RCC 7860 (cell line): ENCODE results near the gene MME.

ENCODE experiments used
- DNase-seq: peaks from one replicate; pipeline ENCODE4 v3.0.0-alpha.2; 2015; ENCODE audit warnings: low spot score
- FAIRE-seq: peaks from 2 replicates; lab custom pipeline; 2012; peaks lifted over from hg19 to GRCh38; lab: Jason Lieb, UNC

The MME gene

DNA sequence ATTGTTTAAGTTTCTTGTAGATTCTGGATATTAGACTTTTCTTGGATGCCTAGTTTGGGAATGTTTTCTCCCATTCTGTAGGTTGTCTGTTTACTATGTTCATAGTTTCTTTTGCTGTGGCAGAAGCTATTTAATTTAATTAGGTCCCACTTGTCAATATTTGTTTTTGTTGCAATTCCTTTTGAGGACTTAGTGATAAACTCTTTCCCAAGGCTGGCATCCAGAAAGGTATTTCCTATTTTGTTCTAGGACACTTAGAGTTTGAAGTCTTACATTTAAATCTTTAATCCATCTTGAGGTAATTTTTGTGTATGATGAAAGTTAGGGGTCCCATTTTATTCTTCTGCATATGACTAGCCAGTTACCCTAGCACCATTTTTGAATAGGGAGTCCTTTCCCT is 54.9 kb downstream of the MME start:
- DNase-seq = no peak
- FAIRE-seq = no peak

DNA sequence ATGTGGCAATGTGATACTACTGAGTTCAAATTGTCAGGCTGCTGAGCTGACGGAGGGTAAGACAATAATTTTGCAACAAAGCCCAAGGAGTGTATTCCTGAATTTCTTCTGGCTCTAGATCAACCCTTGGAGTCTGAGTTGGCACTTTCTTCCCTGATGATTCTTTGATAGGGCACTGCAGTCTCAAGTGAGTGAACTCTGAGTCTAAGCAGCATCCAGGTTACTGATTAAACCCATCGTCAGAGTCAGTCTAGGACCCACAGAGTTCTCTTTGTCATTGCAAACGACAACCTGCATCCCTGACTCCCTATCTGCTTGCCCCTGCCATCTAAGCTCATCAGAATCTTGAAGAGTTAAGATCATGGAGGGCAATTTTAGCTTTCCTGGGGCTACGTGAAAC is 58.6 kb downstream of the MME start:
- DNase-seq (peak; percentile 51), FAIRE-seq (peak; percentile 75)

DNA sequence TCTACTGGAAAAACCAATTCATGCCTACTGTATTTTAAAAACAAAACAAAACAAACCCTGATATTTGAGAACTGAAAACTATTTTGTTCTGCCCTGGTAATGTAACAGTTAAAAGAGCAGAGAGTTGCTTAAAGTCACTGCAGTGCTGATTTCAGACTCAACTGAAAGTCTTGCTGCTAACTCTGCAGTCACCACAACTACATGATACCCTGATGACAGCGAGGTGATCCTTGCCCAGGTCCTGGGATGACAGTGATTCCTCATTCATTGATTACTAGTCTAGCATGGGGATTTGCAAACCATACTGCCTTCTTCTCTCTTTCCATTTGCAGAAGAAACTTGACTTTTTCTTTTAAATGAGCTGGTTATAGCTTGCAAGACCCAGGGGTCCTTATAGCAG is 67.5 kb downstream of the MME start:
- no peak for FAIRE-seq

DNA sequence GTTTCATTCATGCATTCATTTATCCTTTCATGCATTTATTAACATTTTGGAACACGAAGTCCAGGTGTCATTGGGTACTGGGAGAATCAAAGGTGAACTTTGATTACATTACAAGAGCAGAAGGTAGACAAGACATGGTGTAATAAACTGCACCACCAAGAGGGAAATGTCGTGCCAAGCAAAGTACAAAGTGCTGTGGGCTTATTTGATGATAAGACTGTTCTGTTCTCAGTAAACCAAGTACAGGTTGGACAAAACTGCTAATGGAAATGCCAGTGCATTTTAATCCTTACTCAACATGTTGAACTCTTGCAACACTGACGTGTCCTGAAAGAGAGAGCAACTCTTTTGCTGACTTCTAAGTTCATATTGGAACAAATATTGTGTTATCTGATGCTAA is 69.4 kb downstream of the MME start:
- FAIRE-seq (no peak), DNase-seq (no peak)

More for the DNA sequence above, 67.5 kb downstream of the MME start:
- DNase-seq = no peak

DNA sequence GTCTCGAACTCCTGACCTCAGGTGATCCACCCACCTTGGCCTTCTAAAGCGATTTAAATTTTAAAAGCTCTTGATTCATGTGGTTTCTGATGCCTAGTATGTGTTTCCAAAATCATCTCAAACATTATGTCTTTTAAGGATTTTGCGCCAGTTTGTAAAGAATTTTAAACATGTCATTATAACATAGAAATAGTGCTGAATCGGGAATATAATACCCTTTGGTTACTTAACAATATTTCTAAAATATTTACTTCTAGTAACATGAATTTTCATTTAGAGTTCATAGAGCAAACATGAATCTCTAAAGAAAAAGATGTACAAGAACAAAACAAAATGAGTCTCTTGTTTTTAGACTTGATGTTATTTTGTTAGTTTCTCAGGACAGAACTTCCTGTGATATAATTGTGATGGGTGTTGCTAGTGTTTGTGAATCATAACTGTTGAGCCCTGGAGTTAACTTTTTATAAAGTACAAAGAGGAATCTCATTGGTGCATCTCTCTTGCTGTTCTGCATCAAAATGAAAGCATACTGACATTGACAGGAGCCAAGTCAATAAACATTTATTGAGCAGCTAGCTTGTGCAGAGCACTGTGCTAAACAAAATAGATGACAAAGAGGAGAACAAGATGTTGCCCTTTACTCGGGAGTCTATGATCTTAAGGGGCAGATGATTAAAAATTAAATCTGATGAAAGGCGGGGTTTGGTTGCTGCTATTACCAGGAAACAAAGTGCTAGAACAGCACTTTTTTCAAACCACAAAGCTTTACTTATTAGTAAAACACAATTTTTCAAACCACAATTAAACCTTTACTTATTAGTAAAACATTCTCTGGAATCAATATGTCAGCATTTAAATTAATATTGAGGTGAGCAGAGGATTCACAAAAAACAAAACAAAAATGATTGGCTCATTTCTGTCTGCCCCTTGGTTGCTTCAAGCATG is 73.4 kb downstream of the MME start:
- no peak for DNase-seq
- FAIRE-seq = no peak

DNA sequence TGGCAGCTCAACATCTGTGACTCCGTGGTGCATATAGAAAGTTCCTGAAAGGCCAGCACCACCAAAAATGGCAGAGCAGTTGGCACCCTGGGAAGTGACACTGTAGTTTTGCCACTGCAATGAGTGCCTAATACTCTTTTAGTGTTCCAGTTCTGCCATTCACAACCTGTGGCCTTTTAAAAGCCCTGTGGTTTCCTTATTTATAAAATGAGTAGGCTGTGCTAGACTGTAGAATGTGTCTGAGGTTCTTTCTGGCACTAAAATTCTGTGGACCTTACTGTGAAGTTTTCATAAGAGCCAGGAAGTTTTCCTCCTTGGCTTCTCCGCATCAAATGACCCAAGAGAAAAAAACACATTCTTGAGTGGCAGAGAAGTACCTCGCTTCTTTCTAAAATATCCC is 74.1 kb downstream of the MME start:
- FAIRE-seq = no peak
- no peak for DNase-seq

DNA sequence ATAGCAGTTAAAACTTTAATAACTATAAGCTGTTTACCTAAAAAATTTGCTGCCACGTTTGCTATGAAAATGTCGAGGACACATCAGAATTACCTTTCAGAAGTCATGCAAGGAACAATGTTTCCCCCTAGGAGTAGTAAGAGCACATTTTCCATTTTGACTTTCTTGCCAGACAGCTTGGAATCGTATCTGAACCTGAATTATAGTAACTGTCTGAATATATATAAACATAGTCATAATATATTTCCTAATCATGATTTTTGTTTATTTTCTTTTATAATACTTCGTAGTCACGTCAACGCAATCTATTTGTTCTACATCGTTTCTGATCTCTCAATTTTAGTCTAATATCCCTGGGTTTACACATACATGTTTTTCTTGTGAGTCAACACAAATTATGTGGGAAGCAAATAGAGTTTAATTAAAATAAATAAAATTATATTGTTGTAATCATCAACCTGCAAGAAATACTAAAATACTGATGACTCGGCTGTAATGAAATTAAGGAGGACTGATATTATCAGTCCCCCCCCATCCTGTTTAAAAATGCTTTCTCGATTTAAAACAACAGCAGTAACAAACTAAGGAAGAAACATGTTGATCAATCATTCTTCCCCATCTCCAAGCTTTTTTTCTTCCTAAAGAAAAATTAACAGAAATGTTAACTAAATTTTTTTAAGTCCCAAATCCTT is 78.4 kb downstream of the MME start:
- no peak for DNase-seq
- FAIRE-seq = no peak

DNA sequence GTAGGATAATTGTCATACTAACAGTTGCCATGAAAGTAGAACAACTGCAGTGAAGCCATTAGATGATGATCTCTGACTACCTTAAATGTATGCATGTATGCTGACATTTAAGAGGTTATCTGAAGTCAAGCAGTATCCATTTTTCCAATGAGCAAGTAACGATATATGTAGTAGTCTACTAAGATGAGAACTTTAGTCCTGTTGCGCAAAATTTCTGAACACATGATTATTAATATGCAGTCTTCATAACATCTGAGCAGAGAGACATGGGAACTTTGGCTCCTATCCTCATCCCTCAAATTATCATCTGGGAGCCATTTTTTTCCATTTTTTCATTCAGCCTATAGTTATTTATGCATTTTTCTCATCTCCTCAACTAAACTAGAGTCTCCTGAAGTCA is 79.2 kb downstream of the MME start:
- FAIRE-seq (no peak), DNase-seq (no peak)

DNA sequence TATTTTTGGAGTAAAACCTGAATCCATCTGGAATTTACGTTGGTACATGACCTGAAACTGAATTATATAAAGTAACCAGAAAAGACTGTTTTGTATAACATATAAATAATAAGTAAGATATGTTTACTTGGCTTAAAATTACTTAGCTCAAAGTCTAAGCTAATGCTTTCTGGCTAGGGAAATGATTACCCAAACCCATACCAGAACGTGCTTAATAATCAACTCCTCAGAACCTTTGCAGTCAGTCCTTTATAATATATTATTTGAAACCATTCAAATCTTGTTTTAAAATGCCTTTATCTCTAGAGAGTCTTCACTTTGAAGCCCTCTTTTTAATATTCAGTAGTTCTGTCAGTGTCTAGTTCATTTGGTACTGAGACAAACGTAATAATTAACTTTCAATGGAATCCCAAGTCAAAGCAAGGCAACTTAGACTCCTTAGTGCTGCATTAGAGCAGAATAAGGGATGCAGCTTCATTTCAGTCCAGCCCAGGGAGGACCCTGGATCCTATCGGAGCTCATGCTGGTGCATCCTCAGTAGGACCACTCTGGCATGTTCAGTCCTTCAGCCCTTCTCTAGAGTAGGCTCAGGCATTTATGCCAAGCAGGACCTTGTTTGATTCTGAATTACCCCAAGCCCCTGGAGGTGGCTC is 81.6 kb downstream of the MME start:
- DNase-seq (no peak), FAIRE-seq (no peak)

DNA sequence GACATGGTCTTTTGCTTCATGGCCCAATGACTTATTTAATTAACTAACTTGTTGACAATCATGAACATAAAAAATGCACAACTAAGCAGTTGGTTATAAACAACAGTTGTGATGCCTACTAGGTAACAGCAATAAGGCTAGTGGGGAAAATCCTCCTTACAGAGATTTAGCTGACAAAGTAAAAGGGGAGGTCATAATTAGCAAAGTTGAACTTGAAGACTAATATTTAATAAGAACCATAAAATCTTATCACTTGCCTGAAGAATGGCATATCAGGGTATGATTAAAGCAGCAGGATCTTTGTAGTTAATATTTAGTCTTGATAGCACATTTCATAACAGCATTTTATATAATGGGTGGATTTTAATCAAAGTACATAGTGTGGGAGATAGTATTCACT is 84.2 kb downstream of the MME start:
- no peak for FAIRE-seq
- DNase-seq = no peak

DNA sequence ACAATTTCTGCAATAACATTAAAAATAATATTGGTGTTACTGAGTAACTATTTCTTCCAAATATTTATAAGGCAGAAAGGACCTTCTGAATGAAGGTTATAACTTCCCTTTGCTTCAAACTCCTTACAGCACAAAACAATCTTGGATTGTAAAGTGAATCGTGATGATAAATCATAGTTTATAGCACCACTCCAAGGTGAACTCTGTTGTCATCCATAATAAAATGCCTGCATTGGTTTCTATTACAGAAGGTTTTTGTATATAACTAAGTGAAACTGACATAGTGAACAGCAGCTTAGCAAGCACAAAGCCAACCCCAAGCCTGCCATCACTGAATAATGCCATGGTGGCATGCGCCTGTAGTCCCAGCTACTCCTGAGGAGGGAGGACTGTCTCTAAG is 86.3 kb downstream of the MME start:
- DNase-seq (no peak), FAIRE-seq (no peak)

DNA sequence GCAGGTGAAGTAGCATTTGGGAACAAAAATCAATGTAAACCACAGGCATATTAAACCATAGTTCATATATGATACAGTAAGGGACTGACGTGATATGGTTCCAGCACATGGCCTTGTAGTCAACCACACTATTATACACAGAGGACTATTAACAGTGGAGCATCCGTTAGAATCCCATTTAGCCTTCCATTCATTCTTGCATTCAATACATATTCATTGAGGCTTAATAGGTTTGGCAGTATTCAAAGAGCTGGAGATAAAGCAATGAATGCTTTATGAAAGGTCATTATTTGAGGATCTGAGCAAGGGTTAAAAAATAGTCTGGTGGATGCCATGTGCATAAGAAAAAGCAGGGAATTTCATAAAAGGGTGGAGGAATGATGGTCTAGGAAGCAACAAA is 89.1 kb downstream of the MME start:
- FAIRE-seq (no peak), DNase-seq (no peak)

DNA sequence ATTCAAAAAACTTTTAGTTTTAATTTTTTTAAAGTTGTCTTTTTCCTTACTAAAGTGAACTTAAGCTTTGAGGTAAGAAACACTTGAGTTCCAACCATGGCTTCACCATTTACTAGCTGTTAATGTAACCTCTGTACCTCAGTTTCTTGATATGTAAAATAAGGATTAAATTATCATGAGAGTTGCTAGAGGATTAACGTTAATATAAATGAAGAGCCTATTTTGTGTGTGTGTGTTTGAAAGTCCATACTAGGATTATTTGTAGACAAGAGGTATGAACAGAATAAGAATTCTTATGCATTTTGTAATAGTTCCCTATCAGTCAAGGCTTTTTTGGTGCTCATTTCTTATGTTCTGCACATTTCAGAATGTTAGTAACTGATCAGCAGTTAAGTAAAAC is 93.7 kb downstream of the MME start:
- FAIRE-seq (no peak), DNase-seq (no peak)

DNA sequence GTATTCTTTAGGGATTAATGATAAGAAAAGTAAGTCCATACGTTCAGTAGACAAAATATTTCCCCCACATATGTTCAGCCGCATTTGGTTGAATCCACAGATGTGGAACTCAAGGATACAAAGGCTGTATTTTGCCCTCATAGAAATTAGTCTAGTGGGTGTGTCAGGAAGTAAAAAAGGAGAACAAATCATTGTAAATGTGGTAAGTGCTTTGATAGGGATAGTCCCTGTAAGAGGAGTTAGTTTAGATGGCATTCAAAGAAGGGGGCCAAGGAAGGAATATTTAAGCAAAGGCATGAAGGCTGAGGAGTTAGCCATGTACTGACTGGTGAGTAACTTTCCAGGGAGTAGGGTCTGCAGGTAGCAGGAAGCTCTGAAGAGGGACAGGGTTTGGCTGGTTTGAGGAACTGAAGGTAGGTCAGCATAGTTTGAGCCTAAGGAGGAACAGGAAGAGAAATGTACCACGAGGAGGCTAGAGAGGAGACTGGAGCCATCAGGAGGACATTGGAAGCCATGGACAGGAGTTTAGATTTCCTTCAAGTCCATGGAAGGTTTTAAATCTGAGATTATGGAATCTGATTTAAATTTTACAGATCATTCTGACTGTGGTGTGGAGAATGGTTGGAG is 98.8 kb downstream of the MME start:
- FAIRE-seq = no peak
- DNase-seq = no peak

DNA sequence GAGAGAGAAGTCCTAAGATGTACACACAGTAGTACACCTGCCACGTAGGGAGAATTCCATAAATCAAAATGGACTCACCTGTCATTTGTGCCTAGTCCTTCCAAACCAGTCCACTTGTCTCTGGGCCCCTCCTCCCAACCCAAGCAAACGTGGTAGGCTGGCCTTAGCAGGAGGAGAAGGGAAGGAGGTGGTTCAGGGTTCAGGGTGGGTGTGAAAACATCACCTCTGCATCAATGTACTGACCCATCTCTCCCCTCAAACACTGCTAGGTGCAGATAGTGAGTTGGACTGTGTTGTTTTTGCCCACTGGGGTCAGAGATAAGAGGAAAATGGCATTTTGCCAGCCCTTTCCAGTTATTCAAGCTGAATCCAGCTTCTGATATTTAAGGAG is 99.3 kb downstream of the MME start:
- no peak for FAIRE-seq
- DNase-seq = no peak

DNA sequence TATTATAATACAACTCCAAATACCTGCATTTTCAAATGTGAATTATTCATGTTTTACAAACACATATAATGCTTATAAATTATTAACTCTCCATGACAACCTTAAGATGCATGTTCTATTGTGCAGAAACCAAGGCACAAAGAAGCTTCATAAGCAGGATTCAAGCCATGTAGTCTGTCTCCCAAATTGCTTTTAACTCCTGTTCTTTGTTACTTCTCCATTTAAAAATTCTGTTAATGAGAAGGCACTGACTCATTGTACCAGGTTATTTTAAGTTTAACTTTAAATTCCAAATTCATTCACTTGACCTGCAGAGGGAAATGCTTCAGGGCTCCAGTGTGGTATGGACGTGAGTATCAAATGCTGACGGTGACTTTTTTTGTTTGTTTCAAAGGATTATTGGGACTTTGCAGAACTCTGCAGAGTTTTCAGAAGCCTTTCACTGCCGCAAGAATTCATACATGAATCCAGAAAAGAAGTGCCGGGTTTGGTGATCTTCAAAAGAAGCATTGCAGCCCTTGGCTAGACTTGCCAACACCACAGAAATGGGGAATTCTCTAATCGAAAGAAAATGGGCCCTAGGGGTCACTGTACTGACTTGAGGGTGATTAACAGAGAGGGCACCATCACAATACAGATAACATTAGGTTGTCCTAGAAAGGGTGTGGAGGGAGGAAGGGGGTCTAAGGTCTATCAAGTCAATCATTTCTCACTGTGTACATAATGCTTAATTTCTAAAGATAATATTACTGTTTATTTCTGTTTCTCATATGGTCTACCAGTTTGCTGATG is 100.0 kb downstream of the MME start:
- no peak for FAIRE-seq

DNA sequence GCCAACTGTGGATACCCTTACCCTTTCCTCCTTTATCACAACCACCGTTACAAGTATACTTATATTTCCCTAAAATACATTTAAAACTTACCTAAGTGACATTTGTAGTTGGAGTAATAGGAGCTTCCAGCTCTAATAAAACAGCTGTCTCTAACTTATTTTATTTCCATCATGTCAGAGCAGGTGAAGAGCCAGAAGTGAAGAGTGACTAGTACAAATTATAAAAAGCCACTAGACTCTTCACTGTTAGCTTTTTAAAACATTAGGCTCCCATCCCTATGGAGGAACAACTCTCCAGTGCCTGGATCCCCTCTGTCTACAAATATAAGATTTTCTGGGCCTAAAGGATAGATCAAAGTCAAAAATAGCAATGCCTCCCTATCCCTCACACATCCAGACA is 102.3 kb downstream of the MME start:
- no peak for DNase-seq
- FAIRE-seq = no peak

More for the DNA sequence above, 100.0 kb downstream of the MME start:
- no peak for DNase-seq

DNA sequence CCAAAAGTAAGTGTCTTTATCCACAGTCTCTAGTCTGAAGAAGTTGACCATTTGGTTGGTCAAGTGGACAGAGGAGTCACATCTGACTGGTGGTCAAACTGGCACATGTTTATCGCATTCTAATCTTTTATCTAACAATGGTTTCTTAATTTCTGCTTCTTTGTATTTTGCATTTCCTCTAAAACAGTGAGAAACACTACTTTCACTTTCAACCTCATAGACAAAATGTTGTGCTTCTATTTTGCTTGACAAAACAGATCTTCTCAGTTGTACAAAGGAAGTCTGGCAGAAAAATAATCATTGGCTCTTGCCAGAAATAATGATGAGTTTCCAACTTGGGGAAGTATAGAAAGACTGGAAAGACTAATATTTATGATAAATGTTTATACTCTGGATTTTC is 103.9 kb downstream of the MME start:
- DNase-seq (no peak), FAIRE-seq (no peak)

DNA sequence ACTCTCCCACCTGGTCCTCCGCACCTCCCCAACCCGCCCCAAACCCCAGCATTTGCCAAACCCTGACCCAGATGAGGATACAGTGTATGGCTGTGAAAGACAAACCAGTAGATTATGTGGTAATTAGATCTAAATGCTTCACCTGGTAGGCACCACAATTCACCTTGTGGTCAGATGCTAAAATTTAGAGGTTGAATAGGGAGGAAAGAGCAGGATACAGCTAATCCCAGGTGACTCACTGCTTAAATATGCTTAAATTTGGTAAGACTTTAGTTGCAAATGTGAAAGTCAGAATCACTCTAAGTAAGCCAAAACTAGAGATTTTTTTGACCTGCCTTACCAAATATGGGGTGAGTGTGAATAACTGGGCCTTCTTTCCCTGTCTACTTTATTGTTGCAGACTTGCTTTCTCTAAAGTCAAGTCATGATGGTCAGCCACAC is 105.5 kb downstream of the MME start:
- DNase-seq (no peak), FAIRE-seq (no peak)

DNA sequence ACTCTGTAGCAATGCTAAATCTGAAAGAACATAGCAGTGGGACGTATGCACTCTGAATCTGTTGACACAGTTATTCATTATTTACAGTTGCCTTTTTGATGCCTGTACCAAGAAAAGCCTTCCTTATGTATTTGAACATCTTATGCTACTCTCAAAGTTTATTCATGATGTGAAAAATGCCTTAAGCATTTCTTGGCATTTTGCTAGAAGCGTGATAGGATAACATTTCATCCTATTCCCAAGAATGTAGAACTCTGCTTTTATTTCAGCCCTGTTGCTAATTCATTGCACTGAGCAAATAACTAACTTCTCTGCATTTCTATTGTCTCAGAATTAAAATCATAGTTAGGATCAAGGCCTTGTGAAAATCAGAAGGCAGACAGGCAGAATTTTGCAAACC is 107.9 kb downstream of the MME start:
- DNase-seq = no peak
- FAIRE-seq = no peak

DNA sequence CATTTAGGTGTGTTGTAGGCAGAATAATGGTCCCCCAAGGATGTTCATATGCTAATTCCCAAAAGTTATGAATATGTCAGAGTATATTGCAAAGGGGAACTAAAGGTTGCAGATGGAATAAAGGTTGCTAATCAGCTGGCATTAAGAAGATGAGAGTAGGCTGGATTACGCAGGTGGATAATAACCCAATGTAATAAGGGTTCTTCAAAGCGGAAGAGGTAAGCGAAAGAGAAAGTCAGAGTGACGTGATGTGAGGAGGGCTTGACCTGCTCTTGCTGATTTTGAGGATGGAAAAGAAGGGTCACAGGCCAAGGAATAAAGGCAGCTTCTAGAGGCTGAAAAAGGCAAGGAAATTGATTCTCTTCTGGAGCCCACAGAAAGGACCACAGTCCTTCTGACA is 109.4 kb downstream of the MME start:
- DNase-seq (no peak), FAIRE-seq (no peak)
